ENCODE results near the gene TEX2. TPM values are rescaled to one million over a fixed set of nuclear protein-coding genes. Genes with fewer than 3 reads are reported as not detected.
A peak's percentile ranks its signal among the peaks of the same experiment; 100 is the strongest.

Gene TEX2
- total RNA-seq, 4 donors from 2014 or later = 29.9 to 59.2 (median 39.9) TPM

GRCh38 chr17:64145751-64146417 lies 117.2 kb downstream of the TEX2 start:
- intact Hi-C loops (cut with DNase I; ENCODE audit: low total_unique reads) = no loop called here
- peak overlapping the region; percentile 83 for H3K4me3 ChIP-seq (ENCODE audit: low read depth, poor library complexity, severe bottlenecking)
- peak; percentile 99 for DNase-seq (ENCODE audit: low spot score in 2 of 2)
- WGBS, 2 donors = 0% methylated on average over 31 to 43 of the region's 51 CpGs
- TF ChIP-seq POLR2A (IDR thresholded peaks at IDR 0.05) (peak in 1 of 2 donors; percentile 98), CTCF (IDR thresholded peaks at IDR 0.05) (peak in 1 of 3 donors; percentile 12)

GRCh38 chr17:64145375-64145750 lies 117.7 kb downstream of the TEX2 start:
- H3K4me3 ChIP-seq (ENCODE audit: low read depth, poor library complexity, severe bottlenecking) = no peak overlapping the region
- TF ChIP-seq CTCF (IDR thresholded peaks at IDR 0.05) = no peak
- no peak for TF ChIP-seq POLR2A (IDR thresholded peaks at IDR 0.05)
- intact Hi-C loops (cut with DNase I; ENCODE audit: low total_unique reads) = no loop called here
- no peak for DNase-seq (ENCODE audit: low spot score in 2 of 2)
- WGBS, 2 donors = 0% methylated on average over 15 of the region's 15 CpGs

GRCh38 chr17:64139542-64139941 lies 123.5 kb downstream of the TEX2 start:
- TF ChIP-seq POLR2A (IDR thresholded peaks at IDR 0.05) = no peak
- no peak for TF ChIP-seq CTCF (IDR thresholded peaks at IDR 0.05)
- DNase-seq (ENCODE audit: low spot score in 2 of 2) = no peak
- H3K4me3 ChIP-seq (ENCODE audit: low read depth, poor library complexity, severe bottlenecking) = no peak overlapping the region
- 83 to 84% methylated on average over 6 of the region's 6 CpGs for WGBS, 2 donors
- intact Hi-C loops (cut with DNase I; ENCODE audit: low total_unique reads) = loop anchor here (10.0 kb wide), 2 partner anchors 75 to 225 kb away; partner anchors contain the start of genes CSHL1 and GH1

GRCh38 chr17:64138441-64138840 lies 124.6 kb downstream of the TEX2 start:
- DNase-seq (ENCODE audit: low spot score in 2 of 2) = no peak
- WGBS, 2 donors = 87 to 94% methylated on average over 2 of the region's 2 CpGs
- H3K4me3 ChIP-seq (ENCODE audit: low read depth, poor library complexity, severe bottlenecking) = no peak overlapping the region
- TF ChIP-seq POLR2A (IDR thresholded peaks at IDR 0.05) (no peak), CTCF (IDR thresholded peaks at IDR 0.05) (no peak)
- intact Hi-C loops (cut with DNase I; ENCODE audit: low total_unique reads) = loop anchor here (10.0 kb wide), 2 partner anchors 74 to 224 kb away; partner anchors contain the start of genes CSHL1 and GH1

GRCh38 chr17:64135000-64135399 lies 128.1 kb downstream of the TEX2 start:
- TF ChIP-seq CTCF (IDR thresholded peaks at IDR 0.05) = no peak
- no peak for TF ChIP-seq POLR2A (IDR thresholded peaks at IDR 0.05)
- DNase-seq (ENCODE audit: low spot score in 2 of 2) = peak in 1 of 2 donors; percentile 64
- no peak overlapping the region for H3K4me3 ChIP-seq (ENCODE audit: low read depth, poor library complexity, severe bottlenecking)
- intact Hi-C loops (cut with DNase I; ENCODE audit: low total_unique reads) = loop anchor here (5.0 to 10.0 kb wide), 3 partner anchors 70 to 220 kb away; partner anchors contain the start of genes CSHL1 and GH1
- WGBS, 2 donors = 57 to 64% methylated on average over 6 of the region's 6 CpGs
